SK-N-SH treated with all-trans-retinoic acid at 6 μM for 48 hours (cell line): ENCODE data around the gene RBMS3.

Source experiments
- ATAC-seq: fragments of 200-7000 bp; cut with Tn5 transposase; 3 replicates; pipeline ENCODE4 v1.9.1; 2020; ENCODE audit warnings: mild to moderate bottlenecking, moderate library complexity
- ARNTL ChIP-seq: fragments of 450-650 bp; formaldehyde crosslinking; IDR thresholded peaks from 2 replicates; pipeline ENCODE4 v1.5.0; 2020; ENCODE audit warnings: low read depth, mild to moderate bottlenecking, moderate library complexity, borderline replicate concordance
- BACH2 ChIP-seq: fragments of 250-450 bp; sonication (Bioruptor Pico); IDR thresholded peaks from 2 replicates; pipeline ENCODE4 v1.9.0; 2021; ENCODE audit warnings: mild to moderate bottlenecking, borderline replicate concordance
- CREB5 ChIP-seq: fragments of 250-450 bp; sonication (Bioruptor Pico); IDR thresholded peaks from 2 replicates; pipeline ENCODE4 v1.5.1; 2020; ENCODE audit warnings: low read depth, mild to moderate bottlenecking, moderate library complexity
- CSDC2 ChIP-seq: fragments of 250-450 bp; sonication (Bioruptor Pico); IDR thresholded peaks from 2 replicates; pipeline ENCODE4 v1.5.0; 2020; ENCODE audit warnings: mild to moderate bottlenecking, moderate library complexity
- ESRRG ChIP-seq: fragments of 250-450 bp; sonication (Bioruptor Pico); IDR thresholded peaks from 2 replicates; pipeline ENCODE4 v1.6.1; 2021; ENCODE audit warnings: mild to moderate bottlenecking
- ISL1 ChIP-seq: fragments of 250-450 bp; sonication (Bioruptor Pico); IDR thresholded peaks from 2 replicates; pipeline ENCODE4 v2.1.2; 2022; ENCODE audit warnings: mild to moderate bottlenecking, moderate library complexity
- OSR1 ChIP-seq: fragments of 250-450 bp; sonication (Bioruptor Pico); IDR thresholded peaks from 2 replicates; pipeline ENCODE4 v1.8.0; 2022; ENCODE audit warnings: moderate library complexity, mild to moderate bottlenecking, inconsistent platforms
- POU6F1 ChIP-seq: fragments of 250-450 bp; sonication (Bioruptor Pico); IDR thresholded peaks from 2 replicates; pipeline ENCODE4 v1.8.0; 2021; ENCODE audit warnings: low read depth, mild to moderate bottlenecking, moderate library complexity, borderline replicate concordance
- PPARA ChIP-seq: fragments of 250-450 bp; sonication (Bioruptor Pico); IDR thresholded peaks from 2 replicates; pipeline ENCODE4 v1.5.0; 2020; ENCODE audit warnings: mild to moderate bottlenecking, borderline replicate concordance
- RARB ChIP-seq: fragments of 250-450 bp; sonication (Bioruptor Pico); IDR thresholded peaks from 2 replicates; pipeline ENCODE4 v1.8.0; 2021; ENCODE audit warnings: mild to moderate bottlenecking, moderate library complexity
- SNAI2 ChIP-seq: fragments of 250-450 bp; sonication (Bioruptor Pico); IDR thresholded peaks from 2 replicates; pipeline ENCODE4 v1.5.0; 2020; ENCODE audit warnings: mild to moderate bottlenecking, moderate library complexity
- TCF4 ChIP-seq: fragments of 250-450 bp; sonication (Bioruptor Pico); IDR thresholded peaks from 2 replicates; pipeline ENCODE4 v1.8.0; 2021; ENCODE audit warnings: mild to moderate bottlenecking, moderate library complexity, borderline replicate concordance
- TOX ChIP-seq: fragments of 250-450 bp; sonication (Bioruptor Pico); IDR thresholded peaks from 2 replicates; pipeline ENCODE4 v1.8.0; 2021; ENCODE audit warnings: mild to moderate bottlenecking, moderate library complexity, borderline replicate concordance
- TSHZ2 ChIP-seq: fragments of 250-450 bp; sonication (Bioruptor Pico); IDR thresholded peaks from 2 replicates; pipeline ENCODE4 v1.5.0; 2020; ENCODE audit warnings: mild to moderate bottlenecking, moderate library complexity
- ZC3H10 ChIP-seq: fragments of 250-450 bp; sonication (Bioruptor Pico); IDR thresholded peaks from 2 replicates; pipeline ENCODE4 v1.5.1; 2021; ENCODE audit warnings: mild to moderate bottlenecking, moderate library complexity
- ZFP3 ChIP-seq: fragments of 250-450 bp; sonication (Bioruptor Pico); IDR thresholded peaks from 2 replicates; pipeline ENCODE4 v1.5.0; 2020; ENCODE audit warnings: mild to moderate bottlenecking, moderate library complexity
- ZFP30 ChIP-seq: fragments of 450-650 bp; formaldehyde crosslinking; IDR thresholded peaks from 2 replicates; pipeline ENCODE4 v1.5.0; 2022; ENCODE audit warnings: mild to moderate bottlenecking, moderate library complexity
- ZNF565 ChIP-seq: fragments of 450-650 bp; formaldehyde crosslinking; conservative IDR thresholded peaks from 2 replicates; pipeline ENCODE4 v1.5.0; 2020; ENCODE audit warnings: low read depth, mild to moderate bottlenecking, moderate library complexity
- ZNF8 ChIP-seq: fragments of 450-650 bp; formaldehyde crosslinking; IDR thresholded peaks from 2 replicates; pipeline ENCODE4 v1.5.0; 2020; ENCODE audit warnings: mild to moderate bottlenecking, moderate library complexity
- TF ChIP-seq, protein P1 (sequence below): fragments of 250-450 bp; sonication (Bioruptor Pico); IDR thresholded peaks from 2 replicates; pipeline ENCODE4 v1.8.0; 2020; ENCODE audit warnings: mild to moderate bottlenecking, moderate library complexity, borderline replicate concordance
- TF ChIP-seq, protein P2 (sequence below): fragments of 250-450 bp; sonication (Bioruptor Pico); IDR thresholded peaks from 2 replicates; pipeline ENCODE4 v1.5.1; 2021; ENCODE audit warnings: mild to moderate bottlenecking, moderate library complexity

Gene RBMS3

GRCh38 chr3:29516164-29516563, 235.3 kb downstream of the RBMS3 start:
- TF ChIP-seq CSDC2 (CRISPR knock-in tag) (no peak), ZNF565 (CRISPR knock-in tag) (no peak), ZC3H10 (CRISPR knock-in tag) (no peak), TOX (CRISPR knock-in tag) (no peak), BACH2 (CRISPR knock-in tag) (no peak), CREB5 (no peak), ISL1 (CRISPR knock-in tag) (no peak), ESRRG (CRISPR knock-in tag) (no peak), OSR1 (no peak), TCF4 (CRISPR knock-in tag) (no peak), ZFP30 (CRISPR knock-in tag) (no peak), ARNTL (CRISPR knock-in tag) (no peak), RARB (CRISPR knock-in tag) (no peak)
- TF ChIP-seq, protein P1, sequence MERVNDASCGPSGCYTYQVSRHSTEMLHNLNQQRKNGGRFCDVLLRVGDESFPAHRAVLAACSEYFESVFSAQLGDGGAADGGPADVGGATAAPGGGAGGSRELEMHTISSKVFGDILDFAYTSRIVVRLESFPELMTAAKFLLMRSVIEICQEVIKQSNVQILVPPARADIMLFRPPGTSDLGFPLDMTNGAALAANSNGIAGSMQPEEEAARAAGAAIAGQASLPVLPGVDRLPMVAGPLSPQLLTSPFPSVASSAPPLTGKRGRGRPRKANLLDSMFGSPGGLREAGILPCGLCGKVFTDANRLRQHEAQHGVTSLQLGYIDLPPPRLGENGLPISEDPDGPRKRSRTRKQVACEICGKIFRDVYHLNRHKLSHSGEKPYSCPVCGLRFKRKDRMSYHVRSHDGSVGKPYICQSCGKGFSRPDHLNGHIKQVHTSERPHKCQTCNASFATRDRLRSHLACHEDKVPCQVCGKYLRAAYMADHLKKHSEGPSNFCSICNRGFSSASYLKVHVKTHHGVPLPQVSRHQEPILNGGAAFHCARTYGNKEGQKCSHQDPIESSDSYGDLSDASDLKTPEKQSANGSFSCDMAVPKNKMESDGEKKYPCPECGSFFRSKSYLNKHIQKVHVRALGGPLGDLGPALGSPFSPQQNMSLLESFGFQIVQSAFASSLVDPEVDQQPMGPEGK (CRISPR knock-in tag): no peak
- TF ChIP-seq, all 23 proteins: peak for 0
- ATAC-seq: no peak

- no peak for ATAC-seq
Observed at GRCh38 chr3:29520764-29521163, 239.9 kb downstream of the RBMS3 start.

More at GRCh38 chr3:29520764-29521163, 239.9 kb downstream of the RBMS3 start:
- TF ChIP-seq CREB5: no peak
- no peak for TF ChIP-seq OSR1
- no peak for TF ChIP-seq SNAI2 (CRISPR knock-in tag)
- TF ChIP-seq, protein P2, sequence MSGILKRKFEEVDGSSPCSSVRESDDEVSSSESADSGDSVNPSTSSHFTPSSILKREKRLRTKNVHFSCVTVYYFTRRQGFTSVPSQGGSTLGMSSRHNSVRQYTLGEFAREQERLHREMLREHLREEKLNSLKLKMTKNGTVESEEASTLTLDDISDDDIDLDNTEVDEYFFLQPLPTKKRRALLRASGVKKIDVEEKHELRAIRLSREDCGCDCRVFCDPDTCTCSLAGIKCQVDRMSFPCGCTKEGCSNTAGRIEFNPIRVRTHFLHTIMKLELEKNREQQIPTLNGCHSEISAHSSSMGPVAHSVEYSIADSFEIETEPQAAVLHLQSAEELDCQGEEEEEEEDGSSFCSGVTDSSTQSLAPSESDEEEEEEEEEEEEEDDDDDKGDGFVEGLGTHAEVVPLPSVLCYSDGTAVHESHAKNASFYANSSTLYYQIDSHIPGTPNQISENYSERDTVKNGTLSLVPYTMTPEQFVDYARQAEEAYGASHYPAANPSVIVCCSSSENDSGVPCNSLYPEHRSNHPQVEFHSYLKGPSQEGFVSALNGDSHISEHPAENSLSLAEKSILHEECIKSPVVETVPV (CRISPR knock-in tag): no peak
- no peak for TF ChIP-seq POU6F1
- TF ChIP-seq TSHZ2 (CRISPR knock-in tag): no peak
- TF ChIP-seq BACH2 (CRISPR knock-in tag): no peak
- no peak for TF ChIP-seq ZNF565 (CRISPR knock-in tag)
- no peak for TF ChIP-seq PPARA (CRISPR knock-in tag)
- TF ChIP-seq ZNF8 (CRISPR knock-in tag): no peak
- no peak for TF ChIP-seq ZC3H10 (CRISPR knock-in tag)
- TF ChIP-seq ARNTL (CRISPR knock-in tag): no peak
- no peak for TF ChIP-seq ZFP3
- no peak for TF ChIP-seq TOX (CRISPR knock-in tag)
